Panc1 (cell line): ENCODE measurements around the gene TTC28. TPM values are rescaled to one million over a fixed set of nuclear protein-coding genes. Genes with fewer than 3 reads are reported as not detected.

Experiments
- ATAC-seq: fragments of 200-7000 bp; cut with Tn5 transposase; 2 replicates; pipeline ENCODE4 v1.9.1; 2020; ENCODE audit warnings: mild to moderate bottlenecking, moderate library complexity
- BruUV-seq: library from RNA; stranded (reverse); fragments of 400-500 nt; replicated peaks from 2 replicates; lab custom pipeline; 2021; lab: Mats Ljungman, UMichigan
- CTCF ChIA-PET: fragments of 300-600 bp; sonication (Branson Sonifier 250); formaldehyde crosslinking; loops from one replicate; lab custom pipeline; 2022; ENCODE audit warnings: antibody characterized with exemption; lab: Charles Lee
- POLR2A ChIA-PET: fragments of 300-600 bp; sonication (Branson Sonifier 250); formaldehyde crosslinking; loops from one replicate; lab custom pipeline; 2022; ENCODE audit warnings: antibody characterized with exemption; lab: Charles Lee
- DNase-seq: peaks from one replicate; pipeline ENCODE4 v3.0.0-alpha.2; 2010; ENCODE audit warnings: low read depth, low spot score
- H3K27ac ChIP-seq: 2 replicates; pipeline ENCODE4 v1.5.1; 2011; ENCODE audit warnings: mild to moderate bottlenecking, low read length, inconsistent platforms
- H3K27me3 ChIP-seq: fragments of 200-500 bp; sonication (Bioruptor generic); 2 replicates; pipeline ENCODE4 v1.6.0; 2014; ENCODE audit warnings: low read length, inconsistent platforms; ENCODE audit not compliant: control insufficient read depth, insufficient read depth
- H3K36me3 ChIP-seq: fragments of 200-500 bp; sonication (Bioruptor generic); 2 replicates; pipeline ENCODE4 v1.5.1; 2014; ENCODE audit warnings: inconsistent platforms, mild to moderate bottlenecking, low read length, moderate library complexity; ENCODE audit not compliant: control insufficient read depth, insufficient read depth
- H3K4me1 ChIP-seq: 2 replicates; pipeline ENCODE4 v1.5.1; 2011; ENCODE audit warnings: inconsistent platforms, mild to moderate bottlenecking, low read length, moderate library complexity; ENCODE audit not compliant: control insufficient read depth, insufficient read depth
- H3K4me3 ChIP-seq, 2 experiments: 2 replicates each; pipeline ENCODE4 v1.5.1; 2011 to 2012; ENCODE audit warnings: low read depth in 2 of 2, low read length in 2 of 2, mild to moderate bottlenecking in 2 of 2, inconsistent platforms in 1 of 2, moderate library complexity in 1 of 2
- H3K9me3 ChIP-seq: fragments of 200-500 bp; sonication (Bioruptor generic); 2 replicates; pipeline ENCODE4 v1.5.1; 2014; ENCODE audit warnings: low read depth, mild to moderate bottlenecking, inconsistent platforms, low read length, moderate library complexity; ENCODE audit not compliant: control insufficient read depth, insufficient read depth
- POLR2AphosphoS5 ChIP-seq: IDR thresholded peaks from 2 replicates; pipeline ENCODE4 v1.6.1; 2012; ENCODE audit warnings: mild to moderate bottlenecking, low read depth, low read length, moderate library complexity
- SIN3A ChIP-seq: IDR thresholded peaks from 2 replicates; pipeline ENCODE4 v1.6.1; 2012; ENCODE audit warnings: low read depth, mild to moderate bottlenecking, low read length, moderate library complexity, borderline replicate concordance; ENCODE audit not compliant: insufficient read depth
- TCF7L2 ChIP-seq: IDR thresholded peaks from 2 replicates; pipeline ENCODE4 v1.6.1; 2011; ENCODE audit warnings: mild to moderate bottlenecking, low read depth, low read length, inconsistent platforms
- in situ Hi-C: cut with HindIII; loops from 2 replicates; pipeline ENCODE4 v1.10.0; 2016; ENCODE audit warnings: low sequenced_read_pairs, low pct_unique_long_range_greater_than_20kb
- intact Hi-C: fragments of 100-400 bp; cut with micrococcal nuclease; formaldehyde crosslinking; loops from one replicate; pipeline ENCODE4 v1.10.0; 2022; ENCODE audit not compliant: unreplicated experiment
- total RNA-seq: library from RNA; stranded (reverse); gene quantifications from one replicate; pipeline ENCODE4 v1.2.1, GENCODE V29; 2021; ENCODE audit not compliant: unreplicated experiment
- TF ChIP-seq, protein P1 (sequence below): fragments of 450-650 bp; IDR thresholded peaks from 2 replicates; pipeline ENCODE4 v1.5.1; 2017; ENCODE audit warnings: mild to moderate bottlenecking
- TF ChIP-seq, protein P2 (sequence below), 2 experiments: IDR thresholded peaks; 2 replicates each; pipeline ENCODE4 v1.6.1; 2011 to 2012; ENCODE audit warnings: low read depth in 2 of 2, control low read depth in 1 of 2, low read length in 1 of 2, mild to moderate bottlenecking in 1 of 2, moderate library complexity in 1 of 2; ENCODE audit not compliant: insufficient read depth in 1 of 2

The TTC28 gene
- total RNA-seq, 1 experiment from 2014 or later: 24.8 TPM

DNA sequence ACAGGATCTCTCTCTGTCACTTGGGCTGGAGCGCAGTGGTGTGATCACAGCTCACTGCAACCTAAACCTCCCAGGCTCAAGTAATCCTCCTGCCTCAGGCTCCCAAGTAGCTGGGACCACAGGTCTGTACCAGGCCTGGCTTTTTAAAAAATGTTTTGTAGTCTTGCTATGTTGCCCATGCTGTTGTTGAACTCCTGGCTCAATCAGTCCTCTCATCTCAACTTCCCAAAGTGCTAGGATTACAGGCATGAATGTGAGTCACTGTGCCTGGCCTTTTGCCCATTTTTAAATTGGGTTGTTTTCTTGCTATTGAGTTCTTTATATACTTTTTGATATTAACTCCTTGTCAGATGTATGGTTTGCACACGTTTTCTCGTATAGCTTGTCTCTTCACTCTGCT, 727.5 kb downstream of the TTC28 start:
- in situ Hi-C loops: no loop called here
- no TSS peak for BruUV-seq
- Histone ChIP-seq H3K27me3 (no peaks in the 10 kb centered on the region), H3K9me3 (no peaks in the 10 kb centered on the region), H3K36me3 (no peaks in the 10 kb centered on the region), H3K4me3 (no peak overlapping the region), H3K4me1 (no peaks in the 10 kb centered on the region), H3K27ac (no peak overlapping the region)
- DNase-seq: no peak
- intact Hi-C loops: no loop called here
- POLR2A ChIA-PET: no interaction called here
- ATAC-seq: no peak
- TF ChIP-seq, protein P1, sequence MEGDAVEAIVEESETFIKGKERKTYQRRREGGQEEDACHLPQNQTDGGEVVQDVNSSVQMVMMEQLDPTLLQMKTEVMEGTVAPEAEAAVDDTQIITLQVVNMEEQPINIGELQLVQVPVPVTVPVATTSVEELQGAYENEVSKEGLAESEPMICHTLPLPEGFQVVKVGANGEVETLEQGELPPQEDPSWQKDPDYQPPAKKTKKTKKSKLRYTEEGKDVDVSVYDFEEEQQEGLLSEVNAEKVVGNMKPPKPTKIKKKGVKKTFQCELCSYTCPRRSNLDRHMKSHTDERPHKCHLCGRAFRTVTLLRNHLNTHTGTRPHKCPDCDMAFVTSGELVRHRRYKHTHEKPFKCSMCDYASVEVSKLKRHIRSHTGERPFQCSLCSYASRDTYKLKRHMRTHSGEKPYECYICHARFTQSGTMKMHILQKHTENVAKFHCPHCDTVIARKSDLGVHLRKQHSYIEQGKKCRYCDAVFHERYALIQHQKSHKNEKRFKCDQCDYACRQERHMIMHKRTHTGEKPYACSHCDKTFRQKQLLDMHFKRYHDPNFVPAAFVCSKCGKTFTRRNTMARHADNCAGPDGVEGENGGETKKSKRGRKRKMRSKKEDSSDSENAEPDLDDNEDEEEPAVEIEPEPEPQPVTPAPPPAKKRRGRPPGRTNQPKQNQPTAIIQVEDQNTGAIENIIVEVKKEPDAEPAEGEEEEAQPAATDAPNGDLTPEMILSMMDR: no peak
- TF ChIP-seq POLR2AphosphoS5 (no peak), SIN3A (no peak), TCF7L2 (no peak)
- TF ChIP-seq, protein P2, sequence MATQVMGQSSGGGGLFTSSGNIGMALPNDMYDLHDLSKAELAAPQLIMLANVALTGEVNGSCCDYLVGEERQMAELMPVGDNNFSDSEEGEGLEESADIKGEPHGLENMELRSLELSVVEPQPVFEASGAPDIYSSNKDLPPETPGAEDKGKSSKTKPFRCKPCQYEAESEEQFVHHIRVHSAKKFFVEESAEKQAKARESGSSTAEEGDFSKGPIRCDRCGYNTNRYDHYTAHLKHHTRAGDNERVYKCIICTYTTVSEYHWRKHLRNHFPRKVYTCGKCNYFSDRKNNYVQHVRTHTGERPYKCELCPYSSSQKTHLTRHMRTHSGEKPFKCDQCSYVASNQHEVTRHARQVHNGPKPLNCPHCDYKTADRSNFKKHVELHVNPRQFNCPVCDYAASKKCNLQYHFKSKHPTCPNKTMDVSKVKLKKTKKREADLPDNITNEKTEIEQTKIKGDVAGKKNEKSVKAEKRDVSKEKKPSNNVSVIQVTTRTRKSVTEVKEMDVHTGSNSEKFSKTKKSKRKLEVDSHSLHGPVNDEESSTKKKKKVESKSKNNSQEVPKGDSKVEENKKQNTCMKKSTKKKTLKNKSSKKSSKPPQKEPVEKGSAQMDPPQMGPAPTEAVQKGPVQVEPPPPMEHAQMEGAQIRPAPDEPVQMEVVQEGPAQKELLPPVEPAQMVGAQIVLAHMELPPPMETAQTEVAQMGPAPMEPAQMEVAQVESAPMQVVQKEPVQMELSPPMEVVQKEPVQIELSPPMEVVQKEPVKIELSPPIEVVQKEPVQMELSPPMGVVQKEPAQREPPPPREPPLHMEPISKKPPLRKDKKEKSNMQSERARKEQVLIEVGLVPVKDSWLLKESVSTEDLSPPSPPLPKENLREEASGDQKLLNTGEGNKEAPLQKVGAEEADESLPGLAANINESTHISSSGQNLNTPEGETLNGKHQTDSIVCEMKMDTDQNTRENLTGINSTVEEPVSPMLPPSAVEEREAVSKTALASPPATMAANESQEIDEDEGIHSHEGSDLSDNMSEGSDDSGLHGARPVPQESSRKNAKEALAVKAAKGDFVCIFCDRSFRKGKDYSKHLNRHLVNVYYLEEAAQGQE (IDR thresholded peaks at IDR 0.05; ENCODE audit: insufficient read depth in 1 of 2, low read depth in 2 of 2, low read length in 1 of 2): no peak
- CTCF ChIA-PET: no interaction called here

DNA sequence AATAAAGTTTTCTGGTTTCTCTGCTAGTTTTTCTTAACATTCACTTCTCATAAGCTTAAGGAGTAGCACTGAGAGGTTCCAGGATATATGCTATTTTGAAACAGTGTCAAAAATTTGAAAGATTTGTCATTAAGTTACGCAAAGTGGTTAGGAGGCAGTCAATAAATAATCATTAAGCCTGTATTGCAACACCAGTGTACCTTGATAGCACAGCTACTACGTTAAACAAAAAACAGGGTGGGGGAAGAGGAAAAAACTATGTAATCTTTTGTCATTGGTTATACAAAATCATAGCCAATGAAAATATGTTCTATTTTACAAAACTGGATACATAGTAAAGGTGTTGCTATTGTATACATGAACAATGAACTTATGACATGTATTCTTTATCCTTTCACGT, 730.2 kb downstream of the TTC28 start:
- no peaks in the 10 kb centered on the region for H3K27me3 ChIP-seq
- ATAC-seq (no peak), DNase-seq (no peak)
- BruUV-seq: no TSS peak
- no peaks in the 10 kb centered on the region for H3K9me3 ChIP-seq
- H3K27ac ChIP-seq: no peak overlapping the region
- ChIA-PET CTCF (no interaction called here), POLR2A (no interaction called here)
- no peak overlapping the region for H3K4me3 ChIP-seq
- intact Hi-C loops (no loop called here), in situ Hi-C loops (no loop called here)
- H3K36me3 ChIP-seq: no peaks in the 10 kb centered on the region
- TF ChIP-seq, protein P1: no peak
- TF ChIP-seq POLR2AphosphoS5 (no peak), TCF7L2 (no peak), SIN3A (no peak)
- TF ChIP-seq, protein P2 (IDR thresholded peaks at IDR 0.05; ENCODE audit: insufficient read depth in 1 of 2, low read depth in 2 of 2, low read length in 1 of 2): no peak
- no peaks in the 10 kb centered on the region for H3K4me1 ChIP-seq
